MM.1S (cell line): ENCODE results near the gene SMIM14.

Source experiments
- DNase-seq: peaks from one replicate; pipeline ENCODE4 v3.0.0-alpha.2; 2015
- H2AFZ ChIP-seq: fragments of 300-600 bp; sonication (generic); 2 replicates; pipeline ENCODE4 v1.6.0; 2016; ENCODE audit warnings: antibody characterized with exemption, low read length
- H3F3A ChIP-seq: fragments of 300-600 bp; sonication (generic); 2 replicates; pipeline ENCODE4 v1.6.1; 2016; ENCODE audit warnings: mild to moderate bottlenecking, antibody characterized with exemption, low read length, moderate library complexity, mixed read lengths; ENCODE audit not compliant: insufficient read depth
- H3K27ac ChIP-seq: fragments of 300-600 bp; sonication (generic); 2 replicates; pipeline ENCODE4 v1.5.1; 2016; ENCODE audit warnings: mild to moderate bottlenecking, low read length
- H3K27me3 ChIP-seq: fragments of 300-600 bp; sonication (generic); replicated peaks from 2 replicates; pipeline ENCODE4 v1.6.0; 2016; ENCODE audit warnings: low read length; ENCODE audit not compliant: insufficient read depth
- H3K36me3 ChIP-seq: fragments of 300-600 bp; sonication (generic); replicated peaks from 2 replicates; pipeline ENCODE4 v1.6.1; 2016; ENCODE audit warnings: mild to moderate bottlenecking, low read length, mixed read lengths; ENCODE audit not compliant: insufficient read depth
- H3K4me1 ChIP-seq: fragments of 300-600 bp; sonication (generic); 2 replicates; pipeline ENCODE4 v1.6.1; 2016; ENCODE audit warnings: low read length, mixed read lengths
- H3K4me2 ChIP-seq: fragments of 300-600 bp; sonication (generic); 2 replicates; pipeline ENCODE4 v1.6.0; 2016; ENCODE audit warnings: low read depth, low read length
- H3K4me3 ChIP-seq: fragments of 300-600 bp; sonication (generic); 2 replicates; pipeline ENCODE4 v1.5.1; 2016; ENCODE audit warnings: low read length, mixed read lengths
- H3K79me2 ChIP-seq: fragments of 300-600 bp; sonication (generic); 2 replicates; pipeline ENCODE4 v1.6.1; 2016; ENCODE audit warnings: mixed run types, low read length, mixed read lengths
- H3K9ac ChIP-seq: fragments of 300-600 bp; sonication (generic); 2 replicates; pipeline ENCODE4 v1.6.1; 2016; ENCODE audit warnings: low read length, mixed read lengths
- H3K9me2 ChIP-seq: fragments of 300-600 bp; sonication (generic); replicated peaks from 2 replicates; pipeline ENCODE4 v1.6.1; 2016; ENCODE audit warnings: mild to moderate bottlenecking, low read length, mixed read lengths; ENCODE audit not compliant: insufficient read depth
- H3K9me3 ChIP-seq: fragments of 300-600 bp; sonication (generic); replicated peaks from 2 replicates; pipeline ENCODE4 v1.6.1; 2016; ENCODE audit warnings: mild to moderate bottlenecking, low read length, mixed read lengths; ENCODE audit not compliant: insufficient read depth
- H4K20me1 ChIP-seq: fragments of 300-600 bp; sonication (generic); 2 replicates; pipeline ENCODE4 v1.6.1; 2016; ENCODE audit warnings: mild to moderate bottlenecking, low read length, moderate library complexity, mixed read lengths; ENCODE audit not compliant: insufficient read depth
- CTCF ChIP-seq: fragments of 300-600 bp; sonication (generic); IDR thresholded peaks from 2 replicates; pipeline ENCODE4 v1.5.1; 2016; ENCODE audit warnings: antibody characterized with exemption, low read length, mixed read lengths
- EZH2 ChIP-seq: fragments of 300-600 bp; sonication (generic); optimal IDR thresholded peaks from 2 replicates; pipeline ENCODE3; 2017; ENCODE audit warnings: low read depth, mild to moderate bottlenecking, antibody characterized with exemption, low read length, mixed read lengths
- EZH2phosphoT487 ChIP-seq: fragments of 300-600 bp; sonication (generic); IDR thresholded peaks from 2 replicates; pipeline ENCODE4 v1.6.1; 2018; ENCODE audit warnings: antibody characterized with exemption, low read length

The SMIM14 gene

GRCh38 chr4:39637221-39637585 lies 1.5 kb downstream of the SMIM14 start:
- TF ChIP-seq EZH2 (no peak), EZH2phosphoT487 (no peak), CTCF (no peak)
- peak overlapping the region; percentile 96 for H3K4me2 ChIP-seq

GRCh38 chr4:39636531-39637184 lies 2.0 kb downstream of the SMIM14 start:
- no peak overlapping the region for H2AFZ ChIP-seq
- peak; percentile 53 for DNase-seq
- TF ChIP-seq EZH2 (no peak), EZH2phosphoT487 (no peak), CTCF (no peak)
- peaks cover 16% of the 10 kb centered on the region; the same call in 1 of the 2 replicates for H3K27me3 ChIP-seq
- H3K79me2 ChIP-seq: no peaks in the 10 kb centered on the region
- no peaks in the 10 kb centered on the region for H4K20me1 ChIP-seq
- no peaks in the 10 kb centered on the region for H3K9me3 ChIP-seq
- peak overlapping the region; percentile 89 for H3K4me3 ChIP-seq
- no peak overlapping the region for H3K9ac ChIP-seq
- no peaks in the 10 kb centered on the region for H3K36me3 ChIP-seq
- no peak overlapping the region for H3K27ac ChIP-seq
- no peaks in the 10 kb centered on the region for H3K9me2 ChIP-seq
- peaks cover 29% of the 10 kb centered on the region for H3F3A ChIP-seq
- peaks cover 5% of the 10 kb centered on the region; the same call in 1 of the 2 replicates for H3K4me1 ChIP-seq
- peak overlapping the region; percentile 96 for H3K4me2 ChIP-seq

More at GRCh38 chr4:39637221-39637585, 1.5 kb downstream of the SMIM14 start:
- peaks cover 16% of the 10 kb centered on the region; the same call in 1 of the 2 replicates for H3K27me3 ChIP-seq
- H3K9ac ChIP-seq: peak overlapping the region; percentile 63; the same call in 1 of the 2 replicates
- H3K4me3 ChIP-seq: peak overlapping the region; percentile 89
- H3K9me2 ChIP-seq: no peaks in the 10 kb centered on the region
- H4K20me1 ChIP-seq: no peaks in the 10 kb centered on the region
- no peaks in the 10 kb centered on the region for H3K36me3 ChIP-seq
- no peaks in the 10 kb centered on the region for H3K9me3 ChIP-seq
- DNase-seq: no peak
- no peaks in the 10 kb centered on the region for H3K79me2 ChIP-seq
- H3K27ac ChIP-seq: no peak overlapping the region
- H3K4me1 ChIP-seq: peaks cover 5% of the 10 kb centered on the region; the same call in 1 of the 2 replicates
- H3F3A ChIP-seq: peaks cover 29% of the 10 kb centered on the region
- H2AFZ ChIP-seq: peak overlapping the region; percentile 83; the same call in 1 of the 2 replicates

GRCh38 chr4:39635023-39635422 lies 3.6 kb downstream of the SMIM14 start:
- no peaks in the 10 kb centered on the region for H3K36me3 ChIP-seq
- TF ChIP-seq EZH2: no peak
- TF ChIP-seq CTCF: no peak
- no peak for TF ChIP-seq EZH2phosphoT487
- H2AFZ ChIP-seq: no peak overlapping the region
- H3F3A ChIP-seq: peaks cover 27% of the 10 kb centered on the region
- peaks cover 5% of the 10 kb centered on the region; the same call in 1 of the 2 replicates for H3K4me1 ChIP-seq
- no peaks in the 10 kb centered on the region for H4K20me1 ChIP-seq
- no peaks in the 10 kb centered on the region for H3K9me3 ChIP-seq
- no peaks in the 10 kb centered on the region for H3K79me2 ChIP-seq
- DNase-seq: no peak
- no peak overlapping the region for H3K4me3 ChIP-seq
- H3K27me3 ChIP-seq: peaks cover 16% of the 10 kb centered on the region; the same call in 1 of the 2 replicates
- no peak overlapping the region for H3K4me2 ChIP-seq
- H3K9ac ChIP-seq: no peak overlapping the region
- no peak overlapping the region for H3K27ac ChIP-seq
- no peaks in the 10 kb centered on the region for H3K9me2 ChIP-seq
